ENCODE data around the gene TP63.
"Not testable (repeated sequence)": the region's sequence is repeated elsewhere in the genome, so short reads cannot be mapped to it uniquely, and the experiment has no call there.

The TP63 gene

GRCh38 chr3:189720736-189721417, 89.7 kb downstream of the TP63 start:
- in situ Hi-C loops (cut with MboI; ENCODE audit: low sequenced_read_pairs): no loop called here

DNA sequence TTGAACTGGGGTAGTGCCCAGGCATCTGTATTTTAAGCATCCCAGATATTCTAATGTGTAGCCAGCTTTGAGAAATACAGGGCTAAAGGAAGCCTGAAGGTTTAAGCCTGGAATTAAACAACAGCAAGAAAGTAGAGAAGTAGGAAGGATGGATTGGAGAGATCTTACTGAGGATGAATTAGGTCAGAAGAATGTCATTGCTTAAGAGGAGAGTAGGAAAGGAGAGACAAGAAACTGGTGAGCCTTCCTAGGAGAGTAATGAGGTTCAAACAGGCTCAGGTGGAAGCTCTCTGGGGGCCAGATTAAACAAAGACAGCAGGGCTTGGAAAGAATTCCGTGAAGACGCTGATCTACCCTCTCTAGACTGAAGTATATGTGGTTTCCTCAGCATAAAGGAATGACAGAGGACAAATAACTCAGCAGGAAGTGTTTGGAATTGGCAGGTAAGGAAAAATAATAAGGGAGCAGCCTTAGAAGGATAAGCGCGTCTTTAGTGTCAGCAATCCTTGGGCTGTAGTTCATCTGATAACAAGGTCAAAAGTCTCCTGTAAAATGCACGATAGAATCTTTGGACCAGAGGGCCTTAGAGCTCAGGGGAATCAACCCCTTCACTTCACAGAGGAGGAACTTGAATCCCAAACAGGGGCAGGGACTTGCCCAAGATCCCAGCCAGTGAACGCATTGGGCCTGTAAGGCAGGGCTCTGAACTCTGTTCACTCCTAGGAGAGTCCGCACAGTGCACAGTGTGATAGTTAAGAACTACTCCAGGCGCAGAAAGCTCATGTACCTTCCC, 90.9 kb downstream of the TP63 start:
- in situ Hi-C loops (cut with MboI; ENCODE audit: low sequenced_read_pairs): no loop called here

- in situ Hi-C loops (cut with MboI; ENCODE audit: low sequenced_read_pairs): no loop called here
Measured at GRCh38 chr3:189724356-189724755, 93.2 kb downstream of the TP63 start.

- in situ Hi-C loops (cut with MboI; ENCODE audit: low sequenced_read_pairs): no loop called here
Measured at GRCh38 chr3:189726277-189726676, 95.1 kb downstream of the TP63 start.

GRCh38 chr3:189727158-189727557, 96.0 kb downstream of the TP63 start:
- in situ Hi-C loops (cut with MboI; ENCODE audit: low sequenced_read_pairs): no loop called here

GRCh38 chr3:189727898-189728297, 96.7 kb downstream of the TP63 start:
- in situ Hi-C loops (cut with MboI; ENCODE audit: low sequenced_read_pairs): no loop called here

DNA sequence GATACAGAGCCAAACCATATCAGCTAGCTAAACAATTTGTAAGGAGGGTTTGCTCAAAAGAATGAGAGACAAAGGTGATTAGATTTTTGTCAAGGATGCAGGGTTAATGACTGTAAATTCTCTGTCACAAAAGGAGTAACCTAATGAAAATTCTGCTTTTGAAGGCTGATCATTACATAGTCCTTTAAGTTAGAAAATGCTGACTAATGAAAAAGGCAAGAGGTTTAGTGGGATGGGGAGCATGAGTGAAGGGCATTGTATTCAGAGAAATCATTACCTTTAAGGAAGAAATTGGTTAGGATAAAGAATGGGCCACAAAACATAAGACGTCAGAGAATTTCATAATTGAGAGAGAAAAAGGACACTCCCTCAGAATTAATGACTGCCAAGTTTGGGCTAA, 97.7 kb downstream of the TP63 start:
- in situ Hi-C loops (cut with MboI; ENCODE audit: low sequenced_read_pairs): no loop called here

DNA sequence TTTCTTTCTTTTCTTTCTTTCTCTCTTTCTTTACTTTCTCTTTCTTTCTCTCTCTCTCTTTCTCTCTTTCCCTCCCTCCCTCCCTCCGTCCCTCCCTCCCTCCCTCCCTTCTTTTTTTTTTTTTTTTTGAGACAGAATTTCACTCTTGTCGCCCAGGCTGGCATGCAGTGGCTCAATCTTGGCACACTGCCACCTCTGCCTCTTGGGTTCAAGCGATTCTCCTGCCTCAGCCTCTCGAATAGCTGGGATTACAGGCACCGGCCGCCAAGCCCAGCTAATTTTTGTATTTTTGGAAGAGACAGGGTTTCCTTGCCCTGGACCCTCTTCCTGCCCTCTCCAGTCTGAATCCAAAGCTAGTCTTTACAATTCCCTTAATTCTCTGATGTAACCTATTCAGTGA, 102.9 kb downstream of the TP63 start:
- in situ Hi-C loops (cut with MboI; ENCODE audit: low sequenced_read_pairs): no loop called here

GRCh38 chr3:189735913-189736312, 104.7 kb downstream of the TP63 start:
- in situ Hi-C loops (cut with MboI; ENCODE audit: low sequenced_read_pairs): no loop called here

GRCh38 chr3:189737071-189737470, 105.9 kb downstream of the TP63 start:
- in situ Hi-C loops (cut with MboI; ENCODE audit: low sequenced_read_pairs): no loop called here

GRCh38 chr3:189737619-189738018, 106.4 kb downstream of the TP63 start:
- in situ Hi-C loops (cut with MboI; ENCODE audit: low sequenced_read_pairs): no loop called here

DNA sequence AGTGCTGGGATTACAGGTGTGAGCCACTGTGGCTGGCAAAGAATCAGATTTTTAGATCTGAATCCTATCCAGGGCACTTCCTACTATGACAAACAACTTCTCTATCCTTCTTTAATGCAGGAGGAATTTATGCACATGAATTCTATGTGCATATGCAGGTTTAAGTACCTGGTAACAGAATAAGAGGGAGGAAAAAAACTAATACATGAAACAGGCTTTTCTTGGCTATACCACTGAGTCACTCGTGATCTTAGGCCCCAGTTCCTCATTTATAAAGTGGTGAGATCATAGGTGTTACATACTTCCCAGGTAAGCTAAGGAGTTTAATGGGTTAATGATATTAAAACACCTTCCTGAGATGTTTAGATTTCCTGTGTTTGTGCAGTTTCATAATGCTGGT, 108.2 kb downstream of the TP63 start:
- in situ Hi-C loops (cut with MboI; ENCODE audit: low sequenced_read_pairs): no loop called here

DNA sequence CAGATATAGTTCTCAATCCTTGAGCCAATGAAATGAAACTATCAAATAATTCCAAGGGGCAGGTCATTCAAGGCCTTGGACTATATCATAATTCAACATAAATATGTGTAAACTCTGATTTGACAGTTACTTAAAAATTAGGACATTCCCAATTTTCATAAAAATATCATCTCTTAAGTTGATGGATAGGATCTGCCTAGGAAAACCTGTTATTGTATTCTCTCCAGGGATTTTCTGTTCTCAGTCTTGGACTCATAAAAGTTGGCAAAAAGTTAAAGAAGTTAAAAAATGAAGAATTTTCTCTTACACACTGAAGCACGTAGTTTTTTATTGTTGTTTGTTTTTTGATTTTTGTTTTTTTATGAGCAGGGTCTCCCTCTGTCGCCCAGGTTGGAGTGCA, 109.0 kb downstream of the TP63 start:
- in situ Hi-C loops (cut with MboI; ENCODE audit: low sequenced_read_pairs): no loop called here

GRCh38 chr3:189744235-189744634, 113.0 kb downstream of the TP63 start:
- in situ Hi-C loops (cut with MboI; ENCODE audit: low sequenced_read_pairs): no loop called here

DNA sequence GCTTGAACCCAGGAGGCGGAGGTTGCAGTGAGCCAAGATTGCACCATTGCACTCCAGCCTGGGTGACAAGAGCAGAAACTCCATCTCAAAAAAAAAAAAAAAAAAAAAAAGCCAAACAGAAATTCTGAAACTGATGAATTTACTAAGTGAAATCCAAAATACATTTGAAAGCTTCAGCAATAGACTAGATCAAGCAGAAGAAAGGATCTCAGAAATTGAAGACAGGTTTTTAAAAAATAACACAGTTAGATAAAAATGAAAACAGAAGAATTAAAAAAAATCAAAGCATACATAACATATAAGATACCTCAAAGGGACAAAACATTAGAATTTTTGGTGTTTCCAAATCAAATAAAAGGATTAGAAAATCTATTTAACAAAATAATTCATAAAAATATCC, 114.4 kb downstream of the TP63 start:
- in situ Hi-C loops (cut with MboI; ENCODE audit: low sequenced_read_pairs): no loop called here

GRCh38 chr3:189748046-189748445, 116.9 kb downstream of the TP63 start:
- in situ Hi-C loops (cut with MboI; ENCODE audit: low sequenced_read_pairs): no loop called here

DNA sequence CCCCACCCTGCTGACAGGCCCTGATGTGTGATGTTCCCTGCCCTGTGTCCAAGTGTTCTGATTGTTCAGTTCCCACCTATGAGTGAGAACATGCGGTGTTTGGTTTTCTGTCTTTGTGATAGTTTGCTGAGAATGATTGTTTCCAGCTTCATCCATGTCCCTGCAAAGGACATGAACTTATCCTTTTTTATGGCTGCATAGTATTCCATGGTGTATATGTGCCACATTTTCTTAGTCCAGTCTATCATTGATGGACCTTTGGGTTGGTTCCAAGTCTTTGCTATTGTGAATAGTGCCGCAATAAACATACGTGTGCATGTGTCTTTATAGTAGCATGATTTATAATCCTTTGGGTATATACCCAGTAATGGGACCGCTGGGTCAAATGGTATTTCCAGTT, 119.8 kb downstream of the TP63 start:
- in situ Hi-C loops (cut with MboI; ENCODE audit: low sequenced_read_pairs): not testable (repeated sequence)

DNA sequence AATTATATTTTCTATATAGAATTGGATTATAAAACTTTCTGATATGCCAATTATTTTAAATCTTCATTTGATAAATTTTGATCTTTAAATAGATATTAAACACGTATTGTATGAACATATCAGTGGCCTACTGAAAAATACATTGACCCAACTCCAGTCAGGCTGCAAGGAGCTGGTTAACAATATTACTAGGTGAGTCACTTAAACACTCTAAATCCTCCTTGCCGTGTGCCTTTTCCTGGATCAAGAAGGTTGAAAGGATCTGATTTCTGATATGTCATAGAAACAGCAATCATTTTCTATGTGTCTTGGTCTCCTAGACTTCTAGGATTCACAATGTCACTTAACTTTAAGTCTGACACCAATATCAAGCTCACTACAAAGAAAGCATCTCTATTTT, 123.2 kb downstream of the TP63 start:
- in situ Hi-C loops (cut with MboI; ENCODE audit: low sequenced_read_pairs): no loop called here

DNA sequence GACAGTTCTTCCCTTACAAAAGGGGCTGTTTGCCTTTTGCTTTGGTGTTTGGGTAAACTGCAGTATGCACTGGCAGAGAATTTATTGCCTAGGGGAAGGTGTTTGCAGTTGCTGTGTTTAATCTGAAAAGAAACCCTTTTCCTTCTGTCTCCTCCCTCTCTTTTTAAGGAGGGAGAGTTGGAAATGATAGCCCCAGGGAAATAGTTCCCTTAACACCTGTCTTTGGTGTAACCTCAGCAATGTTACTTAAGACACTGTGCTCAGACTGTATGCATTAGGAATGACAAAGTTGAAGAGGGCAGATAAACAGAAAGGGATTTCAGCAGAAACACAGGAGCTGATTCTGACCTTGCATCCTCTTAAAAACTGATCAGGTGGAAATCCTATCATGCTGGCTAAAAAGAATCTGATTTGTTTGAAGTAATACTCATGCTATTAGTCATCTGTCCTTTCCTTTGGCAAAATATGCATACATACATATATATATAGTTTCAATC, 125.4 kb downstream of the TP63 start:
- in situ Hi-C loops (cut with MboI; ENCODE audit: low sequenced_read_pairs): no loop called here

- in situ Hi-C loops (cut with MboI; ENCODE audit: low sequenced_read_pairs): no loop called here
Measured at GRCh38 chr3:189758186-189758585, 127.0 kb downstream of the TP63 start.

DNA sequence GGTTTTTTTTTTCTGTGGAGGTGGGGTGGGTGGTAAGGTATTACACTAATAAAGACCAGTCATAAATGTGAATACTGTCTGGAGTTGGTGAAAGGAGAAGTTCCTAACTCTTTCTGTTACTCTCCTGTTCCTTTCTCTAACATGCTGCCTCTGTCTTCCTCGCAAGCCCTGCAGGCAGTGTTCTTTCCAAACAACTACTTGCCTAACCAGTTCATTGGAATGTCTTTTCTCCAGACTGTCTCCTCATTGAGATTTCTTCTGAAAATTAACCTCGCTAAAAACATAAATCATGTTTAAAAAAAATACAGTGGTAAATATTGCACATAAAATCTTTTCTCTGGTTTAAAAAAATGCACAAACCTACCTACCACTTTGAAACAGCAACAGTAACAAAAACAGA, 135.2 kb downstream of the TP63 start:
- in situ Hi-C loops (cut with MboI; ENCODE audit: low sequenced_read_pairs): no loop called here

DNA sequence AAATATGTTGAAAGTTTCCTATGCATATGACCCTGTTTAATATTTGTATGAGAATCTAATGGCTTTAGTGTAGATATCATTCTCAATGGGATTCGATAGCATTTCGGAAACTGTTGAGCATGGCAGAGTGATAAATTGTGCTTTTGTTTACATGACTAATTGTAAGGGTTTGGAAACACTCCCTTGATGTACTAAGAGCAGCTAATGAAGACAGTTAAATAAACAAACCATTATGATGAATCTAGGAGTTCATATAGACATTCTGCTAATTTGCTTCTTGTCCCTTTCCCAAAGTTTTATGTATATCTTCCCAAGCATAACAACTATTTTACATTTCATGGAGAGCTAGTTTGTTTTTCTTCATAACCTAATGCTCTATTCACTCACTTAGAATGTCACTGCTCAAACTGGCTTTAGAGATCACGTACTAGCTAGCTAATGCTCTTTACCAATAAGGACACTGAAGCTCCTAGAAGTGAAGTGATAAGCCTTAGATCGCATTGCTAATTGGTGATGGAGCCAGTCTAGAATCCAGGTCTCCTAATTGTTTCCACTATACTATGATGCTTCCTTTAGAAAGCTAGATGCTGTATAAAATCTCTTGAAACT, 140.8 kb downstream of the TP63 start:
- in situ Hi-C loops (cut with MboI; ENCODE audit: low sequenced_read_pairs): no loop called here
